Testis (tissue), 3 donors: ENCODE measurements around the gene ATOH8. TPM values are rescaled to one million over a fixed set of nuclear protein-coding genes. Genes with fewer than 3 reads are reported as not detected.

Experiments
- DNase-seq: peaks from one replicate; pipeline ENCODE4 v3.0.0-alpha.2; 2019
- H3K27ac ChIP-seq, 2 donors: fragments of 200-600 bp; sonication (generic); one replicate each; pipeline ENCODE4 v1.5.1; 2019
- H3K27me3 ChIP-seq: fragments of 200-600 bp; sonication (generic); one replicate; pipeline ENCODE4 v1.5.1; 2019
- H3K36me3 ChIP-seq: fragments of 200-600 bp; sonication (generic); one replicate; pipeline ENCODE4 v1.5.1; 2017; ENCODE audit warnings: low read depth; ENCODE audit errors: missing control alignments
- H3K4me1 ChIP-seq: fragments of 200-600 bp; sonication (generic); one replicate; pipeline ENCODE4 v1.5.1; 2019
- H3K4me3 ChIP-seq, 2 donors: fragments of 200-600 bp; sonication (generic); one replicate each; pipeline ENCODE4 v1.5.1; 2017 to 2019
- H3K9me3 ChIP-seq: fragments of 200-600 bp; sonication (generic); one replicate; pipeline ENCODE4 v1.5.1; 2017
- CTCF ChIP-seq, 3 experiments: fragments of 450-650 bp in 2 of 3; fragments of 200-600 bp in 1 of 3; sonication (generic) in 1 of 3; IDR thresholded peaks; one replicate each; pipeline ENCODE4 v1.5.1; 2016 to 2019; ENCODE audit warnings: antibody characterized with exemption in 3 of 3, mild to moderate bottlenecking in 2 of 3, moderate library complexity in 1 of 3
- POLR2A ChIP-seq: fragments of 450-650 bp; IDR thresholded peaks from one replicate; pipeline ENCODE4 v1.6.1; 2017; ENCODE audit warnings: antibody characterized with exemption, mild to moderate bottlenecking, moderate library complexity
- WGBS, 2 donors: methylation state at CpG; one replicate each; pipeline ENCODE4 v1.1.5; 2018; 5-methylcytosine and 5-hydroxymethylcytosine counted together
- intact Hi-C: fragments of 100-400 bp; cut with DNase I; formaldehyde crosslinking; loops from one replicate; pipeline ENCODE4 v1.15.1; 2023; ENCODE audit warnings: low total_unique reads
- polyA plus RNA-seq: library from polyadenylated mRNA; stranded (reverse); fragments of 350-450 nt; fragmentation: Illumina TruSeq; extraction: RNeasy Lipid Tissue Mini Kit (QIAGEN cat#74804); gene quantifications from one replicate; pipeline ENCODE4 v1.2.3, GENCODE V29; 2014; ENCODE audit warnings: low read depth, low replicate concordance; ENCODE audit not compliant: insufficient read depth
- total RNA-seq, 2 donors: library from RNA; depleted of rRNA; stranded (reverse); fragments of >200 nt; gene quantifications; one replicate each; pipeline ENCODE4 v1.2.3, GENCODE V29; 2016

The ATOH8 gene
- total and polyA plus RNA-seq, 3 donors from 2014 or later: 13.5 to 16.8 (median 14.2) TPM

- Histone ChIP-seq H3K4me1 (peaks cover 4% of the 10 kb centered on the region), H3K36me3 (no peaks in the 10 kb centered on the region), H3K27me3 (no peaks in the 10 kb centered on the region), H3K4me3 (no peak overlapping the region), H3K27ac (no peak overlapping the region), H3K9me3 (no peaks in the 10 kb centered on the region)
- no peak for DNase-seq
- 75 to 78% methylated on average over 10 of the region's 10 CpGs for WGBS, 2 donors
- intact Hi-C loops: loop anchor here (5.0 kb wide), 1 partner anchor 85 kb away; no protein-coding TSS in a partner anchor
- TF ChIP-seq POLR2A (no peak), CTCF (IDR thresholded peaks at IDR 0.05) (no peak)
These were observed 58.4 kb downstream of the ATOH8 start for GRCh38 chr2:85812094-85812735.

- H3K27ac ChIP-seq: no peak overlapping the region
- no peaks in the 10 kb centered on the region for H3K27me3 ChIP-seq
- WGBS, 2 donors: 76 to 86% methylated on average over 5 to 7 of the region's 7 CpGs
- no peak for TF ChIP-seq POLR2A
- H3K9me3 ChIP-seq: no peaks in the 10 kb centered on the region
- H3K4me3 ChIP-seq: no peak overlapping the region
- intact Hi-C loops: loop anchor here (5.0 kb wide), 1 partner anchor 86 kb away; no protein-coding TSS in a partner anchor
- H3K36me3 ChIP-seq: no peaks in the 10 kb centered on the region
- H3K4me1 ChIP-seq: peaks cover 4% of the 10 kb centered on the region
- no peak for DNase-seq
These were observed 59.6 kb downstream of the ATOH8 start for GRCh38 chr2:85813211-85813981.

GRCh38 chr2:85813982-85814801 lies 60.4 kb downstream of the ATOH8 start:
- DNase-seq: peak; percentile 95
- H3K4me1 ChIP-seq: peaks cover 4% of the 10 kb centered on the region
- 43 to 58% methylated on average over 12 to 13 of the region's 13 CpGs for WGBS, 2 donors

GRCh38 chr2:85814802-85815550 lies 61.2 kb downstream of the ATOH8 start:
- Histone ChIP-seq H3K9me3 (no peaks in the 10 kb centered on the region), H3K36me3 (no peaks in the 10 kb centered on the region), H3K27ac (no peak overlapping the region), H3K4me1 (peaks cover 4% of the 10 kb centered on the region), H3K4me3 (no peak overlapping the region), H3K27me3 (no peaks in the 10 kb centered on the region)
- TF ChIP-seq CTCF (IDR thresholded peaks at IDR 0.05) (no peak), POLR2A (no peak)
- 63 to 80% methylated on average over 10 of the region's 10 CpGs for WGBS, 2 donors
- no peak for DNase-seq
- intact Hi-C loops: loop anchor here (5.0 kb wide), 1 partner anchor 88 kb away; no protein-coding TSS in a partner anchor

More at GRCh38 chr2:85813982-85814801, 60.4 kb downstream of the ATOH8 start:
- no peak overlapping the region for H3K4me3 ChIP-seq
- TF ChIP-seq POLR2A (no peak), CTCF (IDR thresholded peaks at IDR 0.05) (peak; percentile 89 to 95 (median 93))
- H3K27me3 ChIP-seq: no peaks in the 10 kb centered on the region
- H3K27ac ChIP-seq: no peak overlapping the region
- no peaks in the 10 kb centered on the region for H3K36me3 ChIP-seq
- no peaks in the 10 kb centered on the region for H3K9me3 ChIP-seq
- intact Hi-C loops: loop anchor here (5.0 kb wide), 1 partner anchor 87 kb away; no protein-coding TSS in a partner anchor
